K562 (cell line): Measurements from ENCODE around the gene CRAMP1. TPM values are rescaled to one million over a fixed set of nuclear protein-coding genes. Genes with fewer than 3 reads are reported as not detected.

ENCODE experiments used
- ATAC-seq: fragments of 200-7000 bp; cut with Tn5 transposase; 3 replicates; pipeline ENCODE4 v1.9.1; 2020; ENCODE audit warnings: moderate library complexity
- BruUV-seq: library from RNA; stranded (reverse); fragments of 400-500 nt; replicated peaks from 2 replicates; lab custom pipeline; 2021; lab: Mats Ljungman, UMichigan
- CTCF ChIA-PET: fragments of 300-600 bp; formaldehyde crosslinking; extraction: SDS; loops from one replicate; lab custom pipeline; 2021; ENCODE audit warnings: low intra/inter-chr PET ratio; lab: Yijun Ruan, JAX
- POLR2A ChIA-PET: fragments of 300-600, 350-650 bp; sonication (Branson Sonifier 250); formaldehyde crosslinking; extraction: SDS; loops from one replicate; lab custom pipeline; 2021; ENCODE audit warnings: antibody characterized with exemption, inconsistent platforms; lab: Yijun Ruan, JAX
- DNase-seq, 4 experiments: peaks; one replicate each; pipeline versions ENCODE4 v3.0.0 to v3.0.0-alpha.2; 2011 to 2018; ENCODE audit warnings: low spot score in 3 of 4, mixed read lengths in 3 of 4; ENCODE audit errors: extremely low read depth in 1 of 4
- FAIRE-seq: peaks from 2 replicates; lab custom pipeline; 2011; peaks lifted over from hg19 to GRCh38; lab: Jason Lieb, UNC
- H2AFZ ChIP-seq: 2 replicates; pipeline ENCODE4 v1.6.0; 2011; ENCODE audit warnings: low read depth, low read length, control low read depth, inconsistent platforms
- H3K27ac ChIP-seq: fragments of 200-600 bp; 3 replicates; pipeline ENCODE4 v1.8.0; 2011; ENCODE audit warnings: low read depth, mild to moderate bottlenecking, control low read depth, inconsistent platforms, low read length, moderate library complexity, mixed read lengths; ENCODE audit errors: extremely low read depth
- H3K27me3 ChIP-seq, 2 experiments: fragments of 300-600 bp in 1 of 2; 2 replicates in 1 of 2; 3 replicates in 1 of 2; pipeline versions ENCODE4 v1.6.0 to v1.8.0; 2011; ENCODE audit warnings: inconsistent platforms in 2 of 2, low read length in 2 of 2, mild to moderate bottlenecking in 1 of 2, mixed read lengths in 1 of 2, moderate library complexity in 1 of 2; ENCODE audit not compliant: control insufficient read depth in 2 of 2, insufficient read depth in 2 of 2
- H3K36me3 ChIP-seq: fragments of 300-600 bp; 3 replicates; pipeline ENCODE4 v1.8.0; 2011; ENCODE audit warnings: mild to moderate bottlenecking, low read length, inconsistent platforms; ENCODE audit not compliant: control insufficient read depth, insufficient read depth
- H3K4me1 ChIP-seq, 2 experiments: fragments of 200-600 bp in 1 of 2; replicated peaks in 1 of 2; 2 replicates in 1 of 2; 3 replicates in 1 of 2; pipeline versions ENCODE4 v1.5.1 to v1.8.0; 2011; ENCODE audit warnings: inconsistent platforms in 2 of 2, low read length in 2 of 2, mild to moderate bottlenecking in 1 of 2, mixed read lengths in 1 of 2, moderate library complexity in 1 of 2; ENCODE audit not compliant: control insufficient read depth in 2 of 2, insufficient read depth in 2 of 2
- H3K4me2 ChIP-seq: 2 replicates; pipeline ENCODE4 v1.6.1; 2011; ENCODE audit warnings: low read length, control low read depth, inconsistent platforms, mixed read lengths; ENCODE audit not compliant: insufficient read depth
- H3K4me3 ChIP-seq: fragments of 200-600 bp; sonication (generic), shearing (Covaris generic); 2 replicates; pipeline ENCODE4 v1.5.1; 2016; ENCODE audit warnings: control low read depth, inconsistent platforms
- H3K79me2 ChIP-seq: fragments of 200-600 bp; 3 replicates; pipeline ENCODE4 v1.8.0; 2011; ENCODE audit warnings: low read length, inconsistent platforms; ENCODE audit not compliant: control insufficient read depth, insufficient read depth
- H3K9ac ChIP-seq, 2 experiments: 2 replicates each; pipeline versions ENCODE4 v1.6.0 to v1.6.1; 2011; ENCODE audit warnings: low read depth in 2 of 2, low read length in 2 of 2, control low read depth in 1 of 2, inconsistent platforms in 1 of 2, mild to moderate bottlenecking in 1 of 2, mixed read lengths in 1 of 2; ENCODE audit not compliant: insufficient read depth in 1 of 2
- H3K9me1 ChIP-seq: one replicate; pipeline ENCODE4 v1.6.0; 2011; ENCODE audit warnings: inconsistent platforms, mild to moderate bottlenecking, low read length, moderate library complexity; ENCODE audit not compliant: control insufficient read depth, insufficient read depth
- H3K9me3 ChIP-seq: replicated peaks from 2 replicates; pipeline ENCODE4 v1.5.1; 2011; ENCODE audit warnings: low read depth, low read length, inconsistent platforms; ENCODE audit not compliant: control insufficient read depth, insufficient read depth
- H4K20me1 ChIP-seq: replicated peaks from 2 replicates; pipeline ENCODE4 v1.6.1; 2011; ENCODE audit warnings: low read length, inconsistent platforms, mixed read lengths; ENCODE audit not compliant: control insufficient read depth, insufficient read depth
- FOXJ3 ChIP-seq: sonication (generic); formaldehyde crosslinking; IDR thresholded peaks from 2 replicates; pipeline ENCODE4 v1.4.0; 2020; ENCODE audit warnings: mild to moderate bottlenecking, missing genetic modification reagents
- KDM5B ChIP-seq: fragments of 200-600 bp; sonication (generic); IDR thresholded peaks from 2 replicates; pipeline ENCODE4 v1.6.1; 2012; ENCODE audit warnings: low read depth, mild to moderate bottlenecking, moderate library complexity, low read length, control low read depth, inconsistent platforms; ENCODE audit not compliant: insufficient replicate concordance
- MBD2 ChIP-seq: sonication (generic); IDR thresholded peaks from 2 replicates; pipeline ENCODE4 v1.6.1; 2016; ENCODE audit warnings: low read depth, borderline replicate concordance
- OTX1 ChIP-seq: fragments of 450-650 bp; formaldehyde crosslinking; IDR thresholded peaks from 2 replicates; pipeline ENCODE4 v1.4.0; 2022; ENCODE audit warnings: mild to moderate bottlenecking
- RBM15 ChIP-seq: fragments of 200-400 bp; formaldehyde crosslinking; IDR thresholded peaks from 2 replicates; pipeline ENCODE4 v1.6.1; 2018; ENCODE audit warnings: mild to moderate bottlenecking, low read length, moderate library complexity; ENCODE audit not compliant: insufficient read depth
- WGBS: fragments of 100-300 bp; shearing (Covaris generic); methylation state at CpG from one replicate; pipeline ENCODE4 v1.1.6; 2016; ENCODE audit warnings: low coverage, mixed read lengths; ENCODE audit not compliant: insufficient coverage; ENCODE audit errors: missing lambda C conversion rate; 5-methylcytosine and 5-hydroxymethylcytosine counted together
- in situ Hi-C: fragments of 300-500 bp; cut with MboI; formaldehyde crosslinking; loops from 4 replicates; pipeline ENCODE4 v1.15.0; 2018; ENCODE audit warnings: inconsistent platforms, mixed read lengths
- intact Hi-C: fragments of 100-400 bp; cut with micrococcal nuclease; formaldehyde crosslinking; loops from 2 replicates; pipeline ENCODE4 v1.14.2; 2022
- polyA plus RNA-seq, 8 experiments: library from polyadenylated mRNA; depleted of rRNA in 4 of 8; stranded (reverse) in 5 of 8; unstranded in 3 of 8; fragments of >200 nt; fragmentation: Nextera tagmentation in 2 of 8; fragmentation: Illumina TruSeq in 1 of 8; extraction: Ambion mirVana in 2 of 8; extraction: Trizol in 1 of 8; gene quantifications; 2 replicates each; pipeline versions ENCODE4 v1.2.1 to v1.2.3, GENCODE V29; 2011 to 2014; ENCODE audit warnings: inconsistent platforms in 1 of 8, missing spikeins in 1 of 8
- total RNA-seq, 7 experiments: library from RNA; depleted of rRNA in 6 of 7; stranded (reverse); fragments of >200 nt in 6 of 7; fragmentation: Illumina TruSeq in 2 of 7; extraction: Trizol in 2 of 7; gene quantifications; 2 replicates each; pipeline versions ENCODE4 v1.2.1 to v1.2.3, GENCODE V29; 2011 to 2021; ENCODE audit warnings: low replicate concordance in 1 of 7
- TF ChIP-seq, protein P1 (sequence below): fragments of 450-650 bp; formaldehyde crosslinking; conservative IDR thresholded peaks from 2 replicates; pipeline ENCODE4 v1.4.0; 2022; ENCODE audit warnings: mild to moderate bottlenecking, missing genetic modification characterization

Gene CRAMP1
- total and polyA plus RNA-seq, 9 of the 15 experiments (the other 6 are each of a cell fraction or from before 2014, with no cell fraction given): 0.52 to 20.8 (median 7.5) TPM

GRCh38 chr16:1580256-1580655, 31.9 kb upstream of the CRAMP1 start:
- Histone ChIP-seq H2AFZ (no peak overlapping the region), H3K9ac (no peak overlapping the region), H3K9me1 (no peaks in the 10 kb centered on the region), H3K4me1 (peaks cover 0 to 8% of the 10 kb centered on the region in 2 experiments; a peak in 1 of 5 replicates), H3K9me3 (no peaks in the 10 kb centered on the region), H3K36me3 (no peaks in the 10 kb centered on the region), H4K20me1 (no peaks in the 10 kb centered on the region), H3K27me3 (no peaks in the 10 kb centered on the region), H3K27ac (no peak overlapping the region), H3K4me2 (no peak overlapping the region), H3K79me2 (no peaks in the 10 kb centered on the region), H3K4me3 (no peak overlapping the region)
- FAIRE-seq: no peak
- BruUV-seq: no TSS peak
- ChIA-PET POLR2A (interaction anchor here (1.9 kb wide), 1 partner anchor 8 kb away, joined by 6 read pairs; no protein-coding TSS in a partner anchor), CTCF (no interaction called here)
- no peak for DNase-seq
- 57% methylated on average over 11 of the region's 12 CpGs for WGBS
- no peak for ATAC-seq
- in situ Hi-C loops: no loop called here
- no peak for TF ChIP-seq KDM5B
- no peak for TF ChIP-seq FOXJ3 (CRISPR knock-in tag)
- TF ChIP-seq RBM15: no peak
- TF ChIP-seq OTX1 (CRISPR knock-in tag): no peak
- TF ChIP-seq, protein P1, sequence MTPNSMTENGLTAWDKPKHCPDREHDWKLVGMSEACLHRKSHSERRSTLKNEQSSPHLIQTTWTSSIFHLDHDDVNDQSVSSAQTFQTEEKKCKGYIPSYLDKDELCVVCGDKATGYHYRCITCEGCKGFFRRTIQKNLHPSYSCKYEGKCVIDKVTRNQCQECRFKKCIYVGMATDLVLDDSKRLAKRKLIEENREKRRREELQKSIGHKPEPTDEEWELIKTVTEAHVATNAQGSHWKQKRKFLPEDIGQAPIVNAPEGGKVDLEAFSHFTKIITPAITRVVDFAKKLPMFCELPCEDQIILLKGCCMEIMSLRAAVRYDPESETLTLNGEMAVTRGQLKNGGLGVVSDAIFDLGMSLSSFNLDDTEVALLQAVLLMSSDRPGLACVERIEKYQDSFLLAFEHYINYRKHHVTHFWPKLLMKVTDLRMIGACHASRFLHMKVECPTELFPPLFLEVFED (CRISPR knock-in tag): no peak
- no peak for TF ChIP-seq MBD2
- intact Hi-C loops: no loop called here
